GM18499 (cell line): ENCODE data around the gene TENM4.
"Not testable (repeated sequence)": the region's sequence is repeated elsewhere in the genome, so short reads cannot be mapped to it uniquely, and the experiment has no call there.

Source experiments
- ATAC-seq: cut with Tn5 transposase; IDR thresholded peaks from one replicate; pipeline ENCODE4 v1.9.1; 2021; ENCODE audit warnings: moderate number of reproducible peaks; ENCODE audit not compliant: insufficient read depth, unreplicated experiment

Gene TENM4

DNA sequence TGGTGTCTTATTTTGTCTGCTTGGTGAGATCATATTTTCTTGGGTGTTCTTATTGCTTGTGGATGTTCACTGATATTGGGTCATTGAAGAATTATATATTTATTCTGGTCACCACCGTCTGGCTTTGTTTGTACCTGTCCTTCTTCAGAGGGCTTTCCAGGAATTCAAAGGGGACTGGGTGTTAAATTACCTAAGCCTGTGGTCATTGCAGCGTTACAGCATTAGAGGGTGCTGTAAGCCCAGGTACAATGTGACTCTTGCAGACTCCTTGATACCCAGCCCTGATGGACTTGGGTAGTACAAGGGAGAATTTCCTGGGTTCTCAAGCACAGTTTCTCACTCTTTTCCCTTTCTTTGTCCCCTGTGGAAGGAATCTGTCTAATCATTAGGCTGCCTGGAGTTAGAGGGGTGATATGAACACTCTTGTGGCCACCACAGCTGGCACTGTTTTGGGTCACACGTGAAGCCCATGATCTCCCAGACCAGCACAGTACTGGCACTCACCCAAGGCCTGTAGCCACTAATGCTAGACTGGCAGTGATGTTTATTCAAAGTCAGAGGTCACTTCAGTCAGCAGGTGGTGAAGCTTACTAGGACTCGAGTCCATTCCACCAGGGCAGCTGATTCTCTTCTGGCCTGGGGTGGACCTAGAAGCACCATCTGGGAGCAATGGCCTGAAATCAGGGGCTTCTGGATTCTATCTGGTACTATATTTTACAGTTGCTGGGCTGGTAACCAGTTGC, 810.1 kb downstream of the TENM4 start:
- ATAC-seq: no peak

DNA sequence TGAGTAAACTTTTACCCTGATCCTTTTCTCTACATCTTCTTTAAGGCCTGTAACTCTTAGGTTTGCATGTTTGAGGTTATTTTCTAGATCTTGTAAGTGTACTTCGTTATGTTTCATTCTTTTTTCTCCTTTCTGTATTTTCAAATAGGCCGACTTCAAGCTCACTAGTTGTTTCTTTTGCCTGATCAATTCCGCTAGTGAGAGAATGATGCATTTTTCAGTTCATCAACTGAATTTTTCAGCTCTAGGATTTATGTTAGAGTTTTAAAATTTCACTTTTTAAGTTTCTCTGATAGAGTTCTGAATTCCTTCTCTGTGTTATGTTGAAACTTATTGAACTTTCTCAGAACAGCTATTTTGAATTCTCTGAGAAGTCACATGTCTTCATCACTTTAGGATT, 810.7 kb downstream of the TENM4 start:
- ATAC-seq: no peak

DNA sequence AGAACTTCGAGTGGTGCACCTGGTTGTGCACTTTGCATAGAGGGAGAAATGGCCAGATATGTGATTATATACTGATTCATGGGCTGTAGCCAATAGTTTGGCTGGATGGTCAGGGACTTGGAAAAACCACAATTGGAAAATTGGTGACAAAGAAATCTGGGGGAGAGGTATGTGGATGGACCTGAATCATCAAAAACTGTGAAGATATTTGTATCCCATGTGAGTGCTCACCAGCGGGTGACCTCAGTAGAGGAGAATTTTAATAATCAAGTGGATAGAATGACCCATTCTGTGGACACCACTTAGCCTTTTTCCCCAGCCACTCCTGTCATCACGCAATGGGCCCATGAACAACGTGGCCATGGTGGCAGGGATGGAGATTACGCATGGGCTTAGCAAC, 818.2 kb downstream of the TENM4 start:
- no peak for ATAC-seq

DNA sequence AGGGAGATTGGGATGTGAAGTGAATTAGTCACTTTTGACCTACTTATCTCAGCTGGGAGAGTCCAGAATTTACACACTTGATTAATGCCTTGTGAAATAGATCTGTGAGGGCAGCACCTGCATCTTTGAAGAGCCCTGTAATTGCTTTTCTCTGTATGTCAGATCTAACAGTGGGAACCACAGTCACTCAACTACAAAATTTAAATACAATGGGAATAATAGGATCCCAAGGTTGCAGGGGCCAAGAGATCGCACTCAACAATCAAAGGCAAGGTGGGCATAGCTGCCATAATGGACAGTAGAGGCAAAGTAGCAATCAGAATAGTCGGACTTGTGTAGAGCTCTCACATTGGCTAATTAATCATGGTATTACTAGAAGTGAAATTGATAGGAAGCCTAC, 820.7 kb downstream of the TENM4 start:
- ATAC-seq: no peak

DNA sequence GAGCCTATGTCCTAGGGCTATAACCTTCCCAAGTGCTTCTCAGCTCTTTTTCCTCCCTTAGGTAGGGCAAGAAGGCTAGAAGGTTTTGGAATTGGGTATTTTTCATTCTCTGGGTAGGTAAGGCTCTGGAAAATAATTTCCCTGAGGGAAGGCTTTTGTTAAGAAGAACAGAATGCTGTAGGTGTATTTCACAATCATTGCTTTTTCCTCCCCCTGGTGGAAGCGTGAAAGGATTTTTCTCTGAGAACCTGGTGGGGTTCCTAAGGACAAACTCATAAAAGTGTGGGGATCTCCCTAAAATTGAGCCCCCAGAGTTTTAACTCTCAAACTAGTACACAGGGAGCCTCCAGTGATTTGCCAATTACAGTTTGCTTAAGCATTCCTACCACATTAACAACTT, 825.1 kb downstream of the TENM4 start:
- no peak for ATAC-seq

DNA sequence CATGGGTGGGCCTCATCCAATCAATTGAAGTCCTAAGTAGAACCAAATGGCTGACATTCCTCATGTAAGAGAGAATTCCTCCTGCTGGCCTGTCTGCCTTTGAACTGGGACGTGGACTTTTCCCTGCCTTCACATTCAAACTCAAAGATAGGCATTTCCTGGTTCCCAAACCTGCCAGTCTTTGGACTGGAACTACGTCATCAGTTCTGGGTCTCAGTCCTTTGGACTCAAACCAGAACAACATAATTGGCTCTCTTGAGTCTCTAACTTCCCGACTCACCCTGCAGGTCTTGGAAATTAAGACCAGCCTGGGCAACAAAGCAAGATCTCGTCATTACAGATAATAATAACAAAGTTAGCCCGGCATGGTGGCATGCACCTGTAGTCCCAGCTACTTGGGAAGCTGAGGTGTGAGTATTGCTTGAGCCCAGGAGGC, 827.4 kb downstream of the TENM4 start:
- ATAC-seq: no peak

DNA sequence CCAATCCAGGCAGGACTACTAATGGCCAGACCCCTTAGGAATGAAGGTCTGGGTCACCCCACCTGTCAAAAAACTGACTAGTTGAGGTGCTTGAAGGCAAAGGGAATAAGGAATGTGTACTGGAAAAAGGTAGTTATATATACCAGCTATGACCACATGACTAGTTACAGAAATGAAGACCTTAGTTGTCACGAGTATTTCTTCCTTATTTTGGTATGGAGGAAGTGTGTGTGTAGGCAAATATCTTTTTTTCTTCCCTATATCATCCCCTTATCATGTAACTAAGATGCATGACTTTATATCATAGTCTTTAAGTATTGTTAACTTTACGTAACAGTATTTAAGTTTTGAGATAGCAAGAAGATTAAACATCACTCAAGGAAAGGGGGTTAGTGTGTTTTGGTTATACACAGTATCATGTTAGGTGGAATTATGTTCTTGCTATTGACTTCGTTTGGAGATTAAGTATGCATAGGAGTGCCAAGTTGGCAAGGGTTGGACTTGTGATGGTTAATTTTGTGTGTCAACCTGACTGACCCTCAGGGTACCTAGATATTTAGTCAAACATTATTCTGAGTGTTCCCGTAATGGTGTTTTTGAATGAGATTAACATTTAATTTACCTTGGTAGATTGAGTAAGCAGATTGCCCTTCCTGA, 828.0 kb downstream of the TENM4 start:
- no peak for ATAC-seq

DNA sequence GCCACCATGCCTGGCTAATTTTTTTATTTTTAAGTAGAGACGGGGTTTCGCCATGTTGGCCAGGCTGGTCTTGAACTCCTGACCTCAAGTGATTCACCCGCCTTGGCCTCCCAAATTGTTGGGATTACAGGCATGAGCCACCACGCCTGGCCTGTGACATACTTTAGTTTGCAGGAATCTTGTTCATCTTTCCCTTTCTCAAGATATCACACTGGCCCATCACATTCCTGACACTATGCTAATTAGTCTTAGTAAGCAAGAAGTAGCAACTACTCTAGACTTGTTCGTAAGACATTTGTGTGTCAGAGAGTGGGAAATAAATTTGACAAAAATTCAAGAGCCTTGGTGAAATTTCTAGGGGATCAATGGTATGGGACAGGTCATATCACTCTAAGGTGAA, 831.5 kb downstream of the TENM4 start:
- not testable (repeated sequence) for ATAC-seq

DNA sequence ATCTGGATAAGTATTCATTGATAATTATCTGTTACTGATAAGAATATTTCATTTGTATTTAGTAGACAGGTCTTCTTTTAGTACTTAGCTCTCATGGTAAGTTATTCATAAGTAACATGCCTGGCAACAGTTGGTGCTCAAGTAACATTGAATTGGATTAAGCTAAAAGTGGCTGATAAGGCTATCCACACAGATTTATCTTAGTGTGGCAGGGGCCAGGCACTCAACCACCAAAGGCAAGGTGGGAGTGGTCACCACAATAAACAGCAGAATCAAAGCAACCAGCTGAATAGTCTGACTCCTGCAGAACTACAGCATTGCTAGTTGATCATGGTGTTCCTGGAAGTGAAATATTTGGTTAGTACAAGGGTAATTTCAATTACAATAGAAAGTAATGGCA, 833.1 kb downstream of the TENM4 start:
- ATAC-seq: no peak

DNA sequence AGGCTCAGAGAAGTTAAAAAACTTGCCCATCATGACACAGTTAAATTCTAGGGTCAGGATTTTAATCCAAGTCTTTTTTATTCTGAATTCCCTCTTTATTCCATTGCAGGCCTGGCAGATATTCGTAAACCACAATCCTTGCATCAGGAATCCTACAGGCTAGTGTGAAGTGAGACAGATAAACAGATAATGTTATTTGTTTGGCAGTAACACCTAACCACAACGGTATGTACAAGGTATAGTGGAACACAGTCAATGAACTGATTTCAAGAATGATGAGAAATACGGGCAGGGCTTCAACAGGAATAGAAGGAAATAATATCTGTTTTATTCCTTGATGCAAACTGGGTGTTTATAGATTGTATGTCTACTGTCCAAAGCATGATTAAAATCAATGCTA, 834.2 kb downstream of the TENM4 start:
- no peak for ATAC-seq

DNA sequence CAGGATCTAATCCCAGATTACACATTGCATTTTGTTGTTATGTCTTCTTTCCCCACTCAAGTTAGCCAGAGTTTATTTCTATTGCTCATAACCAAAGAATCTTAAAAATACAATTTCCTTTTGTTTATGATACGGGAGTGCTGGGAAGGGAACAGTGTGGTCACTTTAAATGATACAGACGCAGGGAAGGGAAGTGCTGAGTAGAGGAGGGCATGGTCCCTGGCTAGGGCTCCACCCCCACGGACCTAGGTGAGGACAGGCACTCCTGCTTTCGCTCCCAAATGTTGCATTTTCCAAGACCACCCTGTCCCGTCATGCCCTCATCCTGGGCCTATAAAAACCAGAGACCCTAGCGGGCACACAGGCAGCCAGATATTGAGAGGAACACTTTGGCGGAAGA, 835.5 kb downstream of the TENM4 start:
- no peak for ATAC-seq

DNA sequence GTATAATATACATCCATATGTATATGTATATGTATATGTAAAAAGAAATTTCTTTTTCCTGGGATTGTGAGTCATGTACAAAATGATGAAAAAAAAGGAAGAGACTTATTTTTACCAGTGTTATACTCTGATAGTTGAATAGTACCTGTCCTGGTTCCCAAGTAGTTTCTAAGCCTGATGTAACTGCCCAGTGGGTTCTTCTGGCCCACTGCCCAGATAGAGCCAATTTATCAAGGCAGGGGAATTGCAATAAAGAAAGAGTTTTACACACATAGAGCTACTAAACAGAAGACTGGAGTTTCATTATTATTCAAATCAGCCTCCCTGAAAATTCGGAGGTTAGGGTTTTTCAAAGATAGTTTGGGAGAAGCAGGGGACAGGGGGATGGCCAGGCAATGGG, 837.0 kb downstream of the TENM4 start:
- ATAC-seq: no peak
